GM12892 (cell line): Measurements from ENCODE around the gene MROH8.

Experiments used
- DNase-seq: peaks from one replicate; pipeline ENCODE4 v3.0.0; 2011; ENCODE audit not compliant: insufficient read length
- FAIRE-seq: peaks from 2 replicates; lab custom pipeline; 2011; peaks lifted over from hg19 to GRCh38; lab: Jason Lieb, UNC
- POLR2A ChIP-seq: IDR thresholded peaks from 2 replicates; pipeline ENCODE4 v1.6.1; 2011; ENCODE audit warnings: low read depth, low read length, control low read depth
- POLR2AphosphoS5 ChIP-seq: IDR thresholded peaks from 2 replicates; pipeline ENCODE4 v1.6.1; 2011; ENCODE audit warnings: low read depth, low read length, control low read depth
- TAF1 ChIP-seq: IDR thresholded peaks from 2 replicates; pipeline ENCODE4 v1.6.1; 2011; ENCODE audit warnings: low read depth, mild to moderate bottlenecking, control low read depth, low read length, borderline replicate concordance

Gene MROH8

DNA sequence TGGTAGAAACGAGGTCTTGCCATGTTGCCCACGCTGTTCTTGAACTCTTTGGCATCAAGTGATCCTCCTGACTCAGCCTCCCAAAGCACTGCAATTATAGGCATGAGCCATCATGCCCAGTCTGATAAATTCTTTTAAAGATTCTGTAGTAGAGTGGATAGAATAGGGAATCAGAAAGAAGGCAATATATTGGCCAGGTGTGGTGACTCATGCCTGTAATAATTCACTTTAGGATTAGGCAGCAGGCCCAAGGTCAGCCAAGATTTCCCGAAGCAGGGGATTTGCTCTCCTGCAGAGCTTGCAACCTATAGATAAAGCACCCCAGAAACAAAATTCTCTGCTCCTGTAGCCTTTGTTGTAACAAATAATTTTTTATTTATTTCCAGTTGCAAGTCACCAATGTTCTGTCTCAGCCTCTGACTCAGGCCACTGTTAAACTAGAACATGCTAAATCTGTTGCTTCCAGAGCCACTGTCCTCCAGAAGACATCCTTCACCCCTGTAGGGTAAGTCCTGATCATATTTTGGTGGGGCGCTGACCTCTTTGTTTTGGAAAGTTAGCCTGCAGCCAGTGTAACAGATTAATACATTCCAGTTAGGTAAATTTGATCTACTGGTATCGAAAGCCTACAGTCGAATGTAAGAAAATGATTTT lies 30.4 kb upstream of the MROH8 start:
- DNase-seq (no peak), FAIRE-seq (no peak)
- TF ChIP-seq TAF1 (no peak), POLR2AphosphoS5 (no peak), POLR2A (no peak)

- DNase-seq (no peak), FAIRE-seq (no peak)
- no peak for TF ChIP-seq TAF1
- no peak for TF ChIP-seq POLR2A
- TF ChIP-seq POLR2AphosphoS5, result no peak
These were observed 29.8 kb upstream of the MROH8 start for GRCh38 chr20:37209193-37209592.

DNA sequence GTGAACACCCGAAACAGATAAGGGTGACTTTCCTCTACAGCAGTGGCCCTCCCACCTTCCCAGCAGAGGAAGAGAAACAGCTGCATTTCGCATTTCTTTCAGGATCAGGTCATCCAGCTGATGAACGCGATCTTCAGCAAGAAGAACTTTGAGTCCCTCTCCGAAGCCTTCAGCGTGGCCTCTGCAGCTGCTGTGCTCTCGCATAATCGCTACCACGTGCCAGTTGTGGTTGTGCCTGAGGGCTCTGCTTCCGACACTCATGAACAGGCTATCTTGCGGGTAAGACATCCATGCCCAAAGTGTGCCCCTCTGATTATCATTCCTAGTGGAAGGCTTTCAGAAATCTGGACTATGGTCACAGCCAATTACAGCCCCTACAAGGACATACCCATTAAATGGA lies 27.8 kb upstream of the MROH8 start:
- FAIRE-seq (no peak), DNase-seq (no peak)
- no peak for TF ChIP-seq POLR2AphosphoS5
- TF ChIP-seq TAF1, result no peak
- TF ChIP-seq POLR2A, result no peak

DNA sequence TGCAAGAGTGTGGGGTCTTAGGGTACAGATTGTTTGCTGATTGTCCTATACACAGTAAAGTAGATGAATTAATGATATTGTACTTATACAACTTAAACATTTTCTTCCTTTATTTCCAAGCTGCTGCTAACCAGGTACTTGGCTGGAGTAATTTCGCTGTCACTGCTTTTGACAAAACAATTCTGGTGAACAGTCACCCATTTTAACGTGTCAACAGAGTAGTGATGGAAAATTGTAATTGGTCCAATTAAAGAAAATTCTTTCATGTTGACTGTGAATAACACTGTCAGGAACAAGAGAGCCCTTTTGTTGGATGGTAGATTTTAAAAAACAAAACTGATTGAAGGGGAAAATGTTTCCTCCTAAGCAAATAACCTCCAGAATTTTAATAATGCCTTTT lies 26.4 kb upstream of the MROH8 start:
- DNase-seq (no peak), FAIRE-seq (no peak)
- TF ChIP-seq POLR2AphosphoS5, result no peak
- TF ChIP-seq TAF1, result no peak
- no peak for TF ChIP-seq POLR2A

GRCh38 chr20:37205130-37205529 lies 25.8 kb upstream of the MROH8 start:
- DNase-seq, result no peak
- TF ChIP-seq POLR2A (no peak), TAF1 (no peak), POLR2AphosphoS5 (no peak)
- FAIRE-seq, result no peak

GRCh38 chr20:37204056-37204455 lies 24.7 kb upstream of the MROH8 start:
- TF ChIP-seq POLR2AphosphoS5 (0 out of 2 replicates have a peak, but pooled peaks have one; percentile 34), TAF1 (no peak), POLR2A (no peak)
- FAIRE-seq (no peak), DNase-seq (no peak)

DNA sequence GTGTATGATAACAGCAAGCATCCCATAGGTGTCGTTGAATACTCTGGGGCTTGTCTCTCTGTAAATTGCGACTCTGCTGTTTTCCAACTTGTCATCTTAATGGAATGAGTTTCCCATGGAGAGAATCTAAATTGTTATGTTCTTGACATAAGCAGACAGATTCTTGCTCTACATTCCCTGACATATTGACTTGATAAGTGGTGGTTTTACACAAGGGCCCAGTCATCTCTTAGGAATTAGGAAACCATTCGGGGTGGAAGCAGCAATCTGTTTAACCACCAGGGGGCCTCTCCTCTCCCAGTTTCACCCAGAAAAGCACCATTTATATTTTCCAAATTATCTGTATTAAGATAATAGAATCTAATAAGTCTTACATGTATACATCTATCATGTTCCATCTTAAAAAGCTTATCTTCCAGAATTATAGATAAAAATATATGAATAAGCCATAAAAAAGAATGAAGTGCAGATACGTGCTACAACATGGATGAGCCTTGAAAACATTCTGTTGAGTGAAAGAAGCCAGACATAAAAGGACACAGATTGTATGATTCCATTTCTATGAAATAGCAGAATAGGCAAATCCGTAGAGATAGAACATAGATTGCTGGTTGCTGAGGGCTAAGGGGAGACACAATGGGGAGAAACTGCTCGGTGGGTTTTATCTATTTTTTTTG lies 23.1 kb upstream of the MROH8 start:
- DNase-seq (no peak), FAIRE-seq (no peak)

DNA sequence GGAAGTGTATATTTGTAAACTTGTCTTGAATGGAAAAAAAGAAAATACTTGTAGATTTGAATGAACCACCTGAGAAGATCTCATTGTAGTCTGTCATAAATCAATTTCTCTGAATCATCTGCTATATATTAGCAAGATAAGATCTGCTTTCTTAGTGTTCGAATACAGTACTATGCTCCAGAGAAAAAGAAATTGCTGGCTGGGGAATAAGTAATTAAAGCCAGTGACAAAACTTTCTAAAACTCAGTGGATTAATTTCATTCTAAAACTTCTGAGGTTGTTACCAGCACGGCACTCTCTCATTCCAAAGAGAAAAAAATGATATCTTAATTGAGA lies 22.4 kb upstream of the MROH8 start:
- FAIRE-seq (no peak), DNase-seq (no peak)
- TF ChIP-seq POLR2A (no peak), POLR2AphosphoS5 (no peak), TAF1 (no peak)

More for the DNA sequence above, 23.1 kb upstream of the MROH8 start:
- TF ChIP-seq POLR2A, result no peak
- TF ChIP-seq POLR2AphosphoS5, result no peak
- TF ChIP-seq TAF1, result no peak

DNA sequence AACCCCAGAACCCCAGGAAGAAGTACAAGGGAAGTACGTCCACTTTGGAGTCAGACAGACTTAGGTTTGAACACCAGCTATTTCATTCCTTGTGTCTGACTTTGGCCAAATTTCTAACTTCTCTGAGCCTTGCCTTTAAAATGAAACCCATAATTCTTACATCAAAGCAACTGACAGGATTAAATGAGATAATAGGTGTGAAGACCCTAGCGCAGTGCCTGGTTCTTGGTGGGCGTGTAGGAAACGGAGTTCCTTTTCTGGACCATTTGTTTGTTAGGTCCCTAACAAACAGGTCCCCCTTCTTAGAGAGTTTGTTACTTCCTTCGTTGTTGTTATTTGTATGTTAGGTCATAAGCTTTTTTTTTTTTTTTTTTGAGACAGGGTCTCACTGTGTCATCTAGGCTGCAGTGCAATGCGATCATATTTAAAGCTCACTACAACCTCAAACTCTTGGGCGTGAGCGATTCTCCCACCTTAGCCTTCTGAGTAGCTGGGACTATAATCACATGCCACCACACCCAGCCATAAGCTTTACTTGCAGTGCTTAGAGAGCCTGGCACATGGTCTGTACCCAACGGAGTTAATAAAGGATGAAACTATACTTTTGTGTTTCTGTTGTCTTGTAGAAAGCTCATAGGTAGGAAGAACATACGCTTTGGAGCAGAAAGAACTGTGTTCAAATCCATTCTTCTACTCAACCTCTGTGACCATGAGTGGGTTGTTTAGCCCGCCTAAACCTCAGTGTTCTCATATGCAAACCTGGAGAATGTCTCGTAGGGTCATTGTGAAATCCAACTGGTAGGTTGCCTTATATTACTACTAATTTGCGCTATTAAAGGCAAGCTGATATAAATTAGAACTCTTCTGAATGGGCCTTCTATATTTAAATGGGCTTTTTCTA lies 21.8 kb upstream of the MROH8 start:
- FAIRE-seq (no peak), DNase-seq (no peak)
- no peak for TF ChIP-seq TAF1
- no peak for TF ChIP-seq POLR2AphosphoS5
- TF ChIP-seq POLR2A, result no peak

DNA sequence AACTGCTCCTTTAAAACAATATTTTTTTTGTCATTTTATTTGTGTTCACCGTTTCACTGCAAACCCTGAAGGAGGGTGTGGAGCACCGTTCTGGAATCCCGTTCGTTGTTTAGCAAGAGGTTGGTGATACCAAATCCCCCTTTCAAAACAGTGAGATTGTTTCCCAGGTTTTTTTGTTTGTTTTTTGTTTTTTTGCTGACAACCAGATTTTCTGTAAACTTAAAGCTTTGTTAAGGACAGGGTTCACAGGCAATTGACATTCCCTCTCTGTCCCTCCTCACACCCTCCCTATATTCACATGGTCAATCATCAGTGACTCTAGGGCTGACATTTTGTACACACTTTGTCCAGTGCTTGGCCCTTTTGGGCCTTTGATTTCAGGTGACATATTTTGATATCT lies 21.0 kb upstream of the MROH8 start:
- FAIRE-seq, result no peak
- DNase-seq, result no peak
- TF ChIP-seq POLR2AphosphoS5 (no peak), TAF1 (no peak), POLR2A (no peak)

- no peak for DNase-seq
- FAIRE-seq, result no peak
- no peak for TF ChIP-seq POLR2A
- peak; percentile 40; the same call in 1 of the 2 replicates for TF ChIP-seq POLR2AphosphoS5
These were observed 19.7 kb upstream of the MROH8 start for GRCh38 chr20:37198932-37199660.
